Gastrocnemius medialis (tissue), 4 donors: Measurements from ENCODE around the gene CHM. TPM values are rescaled to one million over a fixed set of nuclear protein-coding genes. Genes with fewer than 3 reads are reported as not detected.
"Not testable (repeated sequence)": the region's sequence is repeated elsewhere in the genome, so short reads cannot be mapped to it uniquely, and the experiment has no call there.

Source experiments
- ATAC-seq, 2 donors: fragments of 150-250 bp; one replicate each; pipeline ENCODE4 v1.9.1; 2016
- DNase-seq, 2 donors: peaks; one replicate each; pipeline ENCODE4 v3.0.0-alpha.2; 2019
- H3K27ac ChIP-seq, 4 donors: fragments of 200-600 bp; sonication (generic); 1 replicate in 1 of 4; 2 replicates in 3 of 4; pipeline ENCODE4 v1.5.1; 2016 to 2018; ENCODE audit warnings: mild to moderate bottlenecking in 2 of 4, moderate library complexity in 1 of 4
- H3K27me3 ChIP-seq, 3 donors: fragments of 200-600 bp; sonication (generic) in 2 of 3; 1 replicate in 1 of 3; 2 replicates in 2 of 3; pipeline versions ENCODE4 v1.5.1 to v1.6.0; 2016 to 2019; ENCODE audit warnings: mild to moderate bottlenecking in 1 of 3, moderate library complexity in 1 of 3
- H3K36me3 ChIP-seq, 2 donors: fragments of 200-600 bp; sonication (generic) in 1 of 2; one replicate each; pipeline ENCODE4 v1.5.1; 2017 to 2018
- H3K4me1 ChIP-seq, 2 donors: fragments of 200-600 bp; sonication (generic) in 1 of 2; one replicate each; pipeline ENCODE4 v1.5.1; 2016 to 2017; ENCODE audit warnings: mild to moderate bottlenecking in 2 of 2
- H3K4me3 ChIP-seq, 4 donors: fragments of 200-600 bp; sonication (generic) in 3 of 4; 1 replicate in 1 of 4; 2 replicates in 3 of 4; pipeline ENCODE4 v1.5.1; 2016 to 2019; ENCODE audit warnings: mild to moderate bottlenecking in 2 of 4
- H3K9me3 ChIP-seq, 3 donors: fragments of 200-600 bp; sonication (generic) in 2 of 3; 1 replicate in 1 of 3; 2 replicates in 2 of 3; pipeline ENCODE4 v1.5.1; 2016 to 2019
- CTCF ChIP-seq, 5 experiments: fragments of 450-650 bp in 3 of 5; fragments of 200-600 bp in 2 of 5; sonication (generic) in 2 of 5; IDR thresholded peaks in 4 of 5; conservative IDR thresholded peaks in 1 of 5; 1 replicate in 4 of 5; 2 replicates in 1 of 5; pipeline ENCODE4 v1.5.1; 2016 to 2019; ENCODE audit warnings: antibody characterized with exemption in 5 of 5, mild to moderate bottlenecking in 3 of 5, moderate library complexity in 3 of 5
- POLR2A ChIP-seq, 2 donors: fragments of 450-650 bp; IDR thresholded peaks; one replicate each; pipeline ENCODE4 v1.6.1; 2017; ENCODE audit warnings: antibody characterized with exemption in 2 of 2, mild to moderate bottlenecking in 2 of 2, moderate library complexity in 2 of 2
- in situ Hi-C, 4 donors: fragments of 200-750 bp; cut with MboI; loops; one replicate each; pipeline versions ENCODE4 v1.15.0 to v1.8.0; 2017; ENCODE audit warnings: low sequenced_read_pairs in 4 of 4
- intact Hi-C: fragments of 100-400 bp; cut with DNase I; formaldehyde crosslinking; loops from one replicate; pipeline ENCODE4 v1.15.1; 2023; ENCODE audit warnings: low total_unique reads
- total RNA-seq, 4 donors: library from RNA; depleted of rRNA; stranded (reverse); fragments of >200 nt; gene quantifications; one replicate each; pipeline versions ENCODE4 v1.1.0 to v1.2.3, GENCODE V29; 2016

The CHM gene
- total RNA-seq, 4 donors from 2014 or later, result 10.4 to 17.8 (median 13.8) TPM

GRCh38 chrX:85930099-85930498 lies 117.3 kb downstream of the CHM start:
- DNase-seq (no peak), ATAC-seq (no peak)
- Histone ChIP-seq H3K4me1 (peaks cover 4 to 13% of the 10 kb centered on the region in 2 donors), H3K36me3 (no peaks in the 10 kb centered on the region), H3K9me3 (no peaks in the 10 kb centered on the region), H3K4me3 (no peak overlapping the region), H3K27ac (no peak overlapping the region), H3K27me3 (no peaks in the 10 kb centered on the region)
- TF ChIP-seq POLR2A (IDR thresholded peaks at IDR 0.05) (no peak), CTCF (IDR thresholded peaks at IDR 0.05 in 4 of 5, conservative IDR thresholded peaks at IDR 0.05 in 1 of 5) (no peak)
- in situ Hi-C loops (no loop called here), intact Hi-C loops (no loop called here)

- TF ChIP-seq POLR2A (IDR thresholded peaks at IDR 0.05) (no peak), CTCF (IDR thresholded peaks at IDR 0.05 in 4 of 5, conservative IDR thresholded peaks at IDR 0.05 in 1 of 5) (no peak)
- in situ Hi-C loops, result no loop called here
- H3K4me1 ChIP-seq, result peaks cover 4 to 13% of the 10 kb centered on the region in 2 donors
- intact Hi-C loops, result no loop called here
- no peaks in the 10 kb centered on the region for H3K36me3 ChIP-seq
- H3K27me3 ChIP-seq, result no peaks in the 10 kb centered on the region
- H3K27ac ChIP-seq, result no peak overlapping the region
- H3K4me3 ChIP-seq, result no peak overlapping the region
- no peak for DNase-seq
- no peak for ATAC-seq
- H3K9me3 ChIP-seq, result no peaks in the 10 kb centered on the region
Observed at GRCh38 chrX:85928606-85929005, 118.8 kb downstream of the CHM start.

GRCh38 chrX:85927740-85928139 lies 119.6 kb downstream of the CHM start:
- intact Hi-C loops, result no loop called here
- in situ Hi-C loops, result no loop called here
- no peak overlapping the region for H3K4me3 ChIP-seq
- H3K27me3 ChIP-seq, result no peaks in the 10 kb centered on the region
- no peaks in the 10 kb centered on the region for H3K36me3 ChIP-seq
- peaks cover 4 to 13% of the 10 kb centered on the region in 2 donors for H3K4me1 ChIP-seq
- TF ChIP-seq CTCF (IDR thresholded peaks at IDR 0.05 in 4 of 5, conservative IDR thresholded peaks at IDR 0.05 in 1 of 5), result no peak
- TF ChIP-seq POLR2A (IDR thresholded peaks at IDR 0.05), result no peak
- H3K9me3 ChIP-seq, result no peaks in the 10 kb centered on the region
- ATAC-seq (no peak), DNase-seq (no peak)
- no peak overlapping the region for H3K27ac ChIP-seq

GRCh38 chrX:85922821-85923220 lies 124.5 kb downstream of the CHM start:
- in situ Hi-C loops (no loop called here), intact Hi-C loops (no loop called here)
- DNase-seq (no peak), ATAC-seq (peak in 1 of 2 donors; percentile 68)
- H3K27ac ChIP-seq, result peak overlapping the region in 1 of 4 donors; percentile 37
- no peak overlapping the region for H3K4me3 ChIP-seq
- H3K4me1 ChIP-seq, result no peaks in the 10 kb centered on the region
- no peaks in the 10 kb centered on the region for H3K36me3 ChIP-seq
- no peak for TF ChIP-seq CTCF (IDR thresholded peaks at IDR 0.05 in 4 of 5, conservative IDR thresholded peaks at IDR 0.05 in 1 of 5)
- no peak for TF ChIP-seq POLR2A (IDR thresholded peaks at IDR 0.05)
- H3K27me3 ChIP-seq, result no peaks in the 10 kb centered on the region
- H3K9me3 ChIP-seq, result no peaks in the 10 kb centered on the region

- intact Hi-C loops, result not testable (repeated sequence)
Observed at GRCh38 chrX:85916656-85917280, 130.6 kb downstream of the CHM start.

More at GRCh38 chrX:85916656-85917280, 130.6 kb downstream of the CHM start:
- ATAC-seq, in situ Hi-C loops, H3K4me1 ChIP-seq, H3K36me3 ChIP-seq, H3K27me3 ChIP-seq, H3K4me3 ChIP-seq, H3K9me3 ChIP-seq, DNase-seq, H3K27ac ChIP-seq: not testable (repeated sequence)
